GM12801 (cell line): ENCODE results near the gene GUCY1A1.

Experiments used
- TF ChIP-seq, protein P1 (sequence below): IDR thresholded peaks from one replicate; pipeline ENCODE4 v1.5.1; 2011; ENCODE audit warnings: control low read depth; ENCODE audit not compliant: insufficient read length; ENCODE audit errors: extremely low read depth

GUCY1A1 gene

DNA sequence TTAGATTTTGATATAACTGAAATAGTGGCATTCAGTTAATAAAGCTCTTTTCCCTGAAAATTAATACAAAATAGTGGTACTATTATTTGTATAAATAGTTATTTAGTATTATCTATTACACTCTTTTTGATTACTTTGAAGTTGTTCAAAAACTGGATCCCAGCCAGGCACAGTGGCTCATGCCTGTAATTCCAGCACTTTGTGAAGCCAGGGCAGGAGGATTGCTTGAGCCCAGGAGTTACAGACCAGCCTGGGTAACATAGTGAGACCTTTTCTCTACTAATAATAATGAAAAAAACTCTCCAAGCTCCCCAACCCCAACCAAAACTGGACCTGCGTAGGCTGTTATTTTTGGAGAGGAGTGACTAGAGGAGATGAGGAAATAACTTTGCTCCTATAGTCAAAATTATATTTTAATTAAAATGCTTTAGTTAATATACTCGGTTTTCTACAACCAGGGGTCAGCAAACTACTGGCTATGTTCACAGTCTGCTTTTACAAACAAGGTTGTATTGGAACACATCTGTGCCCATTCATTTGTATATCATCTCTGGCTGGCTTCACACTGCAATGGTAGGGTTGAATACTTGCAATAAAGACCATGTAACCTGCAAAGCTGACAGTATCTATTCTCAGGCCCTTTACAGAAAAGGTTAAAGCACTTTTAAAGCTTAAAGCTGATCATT is 27.6 kb downstream of the GUCY1A1 start:
- TF ChIP-seq, protein P1, sequence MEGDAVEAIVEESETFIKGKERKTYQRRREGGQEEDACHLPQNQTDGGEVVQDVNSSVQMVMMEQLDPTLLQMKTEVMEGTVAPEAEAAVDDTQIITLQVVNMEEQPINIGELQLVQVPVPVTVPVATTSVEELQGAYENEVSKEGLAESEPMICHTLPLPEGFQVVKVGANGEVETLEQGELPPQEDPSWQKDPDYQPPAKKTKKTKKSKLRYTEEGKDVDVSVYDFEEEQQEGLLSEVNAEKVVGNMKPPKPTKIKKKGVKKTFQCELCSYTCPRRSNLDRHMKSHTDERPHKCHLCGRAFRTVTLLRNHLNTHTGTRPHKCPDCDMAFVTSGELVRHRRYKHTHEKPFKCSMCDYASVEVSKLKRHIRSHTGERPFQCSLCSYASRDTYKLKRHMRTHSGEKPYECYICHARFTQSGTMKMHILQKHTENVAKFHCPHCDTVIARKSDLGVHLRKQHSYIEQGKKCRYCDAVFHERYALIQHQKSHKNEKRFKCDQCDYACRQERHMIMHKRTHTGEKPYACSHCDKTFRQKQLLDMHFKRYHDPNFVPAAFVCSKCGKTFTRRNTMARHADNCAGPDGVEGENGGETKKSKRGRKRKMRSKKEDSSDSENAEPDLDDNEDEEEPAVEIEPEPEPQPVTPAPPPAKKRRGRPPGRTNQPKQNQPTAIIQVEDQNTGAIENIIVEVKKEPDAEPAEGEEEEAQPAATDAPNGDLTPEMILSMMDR, result no peak

DNA sequence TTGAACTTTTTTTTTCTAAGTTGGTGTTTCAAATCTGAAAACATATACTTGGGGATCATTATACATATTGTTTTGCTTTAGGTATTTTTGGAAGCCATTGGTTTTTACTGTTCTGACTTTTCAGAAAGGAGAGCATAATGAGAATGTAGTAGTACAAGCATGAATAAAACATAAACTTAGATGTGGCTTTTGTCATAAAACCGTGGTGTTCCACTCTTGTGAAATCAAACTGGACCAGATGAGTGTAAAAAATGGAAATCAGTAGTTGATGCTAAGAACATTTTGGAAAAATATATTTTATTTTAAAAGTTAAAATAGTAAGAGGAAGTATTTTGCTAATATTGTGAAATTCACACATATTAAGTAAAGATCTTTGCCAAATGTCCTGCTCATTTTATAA is 29.6 kb downstream of the GUCY1A1 start:
- TF ChIP-seq, protein P1, result no peak

GRCh38 chr4:155696726-155697125 is 30.1 kb downstream of the GUCY1A1 start:
- TF ChIP-seq, protein P1, result no peak

DNA sequence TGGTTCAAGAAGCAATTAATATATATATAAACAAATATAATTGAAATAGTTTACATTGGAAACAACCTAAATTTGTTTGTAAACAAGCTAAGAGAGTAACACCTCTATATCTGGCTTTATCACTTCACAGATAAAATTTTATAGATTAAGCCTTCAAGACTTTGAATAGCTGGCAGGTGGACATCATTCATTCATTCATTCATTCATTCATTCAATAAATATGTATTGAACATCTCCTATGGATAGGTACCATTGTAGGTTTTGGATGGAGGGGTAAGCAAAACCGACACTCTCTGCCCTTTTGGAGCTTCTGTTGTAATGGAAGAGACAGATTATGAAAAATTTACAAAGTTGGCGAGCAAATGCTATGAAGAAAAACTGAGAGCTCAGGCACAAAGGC is 35.2 kb downstream of the GUCY1A1 start:
- TF ChIP-seq, protein P1, result no peak

DNA sequence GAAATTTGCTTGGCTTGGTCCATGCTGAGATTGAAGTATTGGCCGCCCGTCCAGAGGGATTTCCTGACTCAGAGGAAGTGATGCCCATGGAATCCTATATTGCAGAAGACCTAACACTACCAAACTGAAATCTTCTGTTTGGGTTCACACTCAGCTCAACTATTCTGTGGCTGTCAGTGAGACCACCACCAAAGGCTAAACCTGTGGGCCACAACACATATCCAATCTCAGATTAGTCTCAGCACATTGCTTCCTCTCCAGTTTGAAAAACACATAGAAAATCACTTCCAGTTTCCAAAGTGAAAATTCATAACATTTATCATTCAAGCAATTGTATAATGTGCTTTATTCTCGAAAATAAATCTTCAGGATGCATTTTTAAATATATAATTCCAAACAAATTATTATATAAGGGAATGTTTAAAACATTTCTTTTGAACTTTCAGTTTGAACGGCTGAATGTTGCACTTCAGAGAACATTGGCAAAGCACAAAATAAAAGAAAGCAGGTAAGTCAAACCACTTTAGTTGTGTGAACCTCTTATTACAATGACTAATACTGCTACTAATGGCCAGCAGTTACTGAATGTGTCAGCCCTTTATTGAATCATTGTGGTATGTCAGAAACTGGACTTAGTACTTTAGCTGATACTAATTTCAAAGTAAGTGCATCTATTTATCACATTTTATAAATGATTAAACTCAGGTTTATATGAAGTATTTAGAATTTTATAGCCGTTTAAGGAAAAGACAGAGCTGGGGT is 37.0 kb downstream of the GUCY1A1 start:
- TF ChIP-seq, protein P1, result no peak

DNA sequence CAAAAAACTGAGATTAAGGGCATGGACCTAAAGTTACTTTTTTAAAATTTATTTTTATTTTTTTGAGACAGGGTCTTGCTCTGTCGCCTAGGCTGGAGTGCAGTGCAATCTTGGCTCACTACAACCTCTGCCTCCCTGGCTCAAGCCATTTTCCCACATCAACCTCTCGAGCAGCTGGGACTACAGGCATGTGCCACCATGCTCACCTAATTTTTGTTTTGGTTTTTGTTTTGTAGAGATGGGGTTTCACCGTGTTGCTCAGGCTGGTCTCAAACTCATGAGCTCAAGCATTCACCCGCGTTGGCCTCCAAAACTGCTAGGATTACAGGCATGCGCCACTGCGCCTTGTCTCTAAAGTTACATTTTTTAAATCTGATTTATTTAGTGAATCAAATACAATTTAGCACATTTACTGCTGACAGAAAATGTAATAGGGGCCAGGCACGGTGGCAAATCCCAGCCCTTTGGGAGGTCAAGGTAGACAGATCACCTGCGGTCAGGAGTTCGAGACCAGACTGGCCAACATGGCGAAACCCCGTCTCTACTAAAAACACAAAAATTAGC is 38.3 kb downstream of the GUCY1A1 start:
- TF ChIP-seq, protein P1, result no peak

DNA sequence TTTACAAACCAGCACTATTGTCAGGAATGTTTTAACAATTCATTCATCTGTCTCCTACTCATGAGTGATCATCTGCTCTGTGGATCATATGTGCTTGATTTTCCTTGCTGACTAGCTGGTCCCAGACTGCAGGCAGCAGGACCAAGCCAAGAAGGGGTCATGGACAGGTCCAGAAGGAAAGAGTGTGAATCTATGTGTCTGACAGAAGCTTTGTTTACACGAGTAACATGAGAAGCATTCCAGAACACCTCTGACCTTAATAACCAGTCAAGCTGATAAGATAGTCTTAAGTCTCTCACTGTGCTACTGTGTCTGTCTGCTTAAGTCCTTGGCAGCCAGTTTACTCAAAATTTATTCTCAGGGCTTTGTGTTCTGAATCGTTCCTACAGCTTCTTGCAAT is 39.0 kb downstream of the GUCY1A1 start:
- TF ChIP-seq, protein P1, result no peak
